ENCODE results near the gene TMEM163. TPM values are rescaled to one million over a fixed set of nuclear protein-coding genes. Genes with fewer than 3 reads are reported as not detected.

TMEM163 gene
- total RNA-seq, 6 experiments from 2014 or later: not detected

DNA sequence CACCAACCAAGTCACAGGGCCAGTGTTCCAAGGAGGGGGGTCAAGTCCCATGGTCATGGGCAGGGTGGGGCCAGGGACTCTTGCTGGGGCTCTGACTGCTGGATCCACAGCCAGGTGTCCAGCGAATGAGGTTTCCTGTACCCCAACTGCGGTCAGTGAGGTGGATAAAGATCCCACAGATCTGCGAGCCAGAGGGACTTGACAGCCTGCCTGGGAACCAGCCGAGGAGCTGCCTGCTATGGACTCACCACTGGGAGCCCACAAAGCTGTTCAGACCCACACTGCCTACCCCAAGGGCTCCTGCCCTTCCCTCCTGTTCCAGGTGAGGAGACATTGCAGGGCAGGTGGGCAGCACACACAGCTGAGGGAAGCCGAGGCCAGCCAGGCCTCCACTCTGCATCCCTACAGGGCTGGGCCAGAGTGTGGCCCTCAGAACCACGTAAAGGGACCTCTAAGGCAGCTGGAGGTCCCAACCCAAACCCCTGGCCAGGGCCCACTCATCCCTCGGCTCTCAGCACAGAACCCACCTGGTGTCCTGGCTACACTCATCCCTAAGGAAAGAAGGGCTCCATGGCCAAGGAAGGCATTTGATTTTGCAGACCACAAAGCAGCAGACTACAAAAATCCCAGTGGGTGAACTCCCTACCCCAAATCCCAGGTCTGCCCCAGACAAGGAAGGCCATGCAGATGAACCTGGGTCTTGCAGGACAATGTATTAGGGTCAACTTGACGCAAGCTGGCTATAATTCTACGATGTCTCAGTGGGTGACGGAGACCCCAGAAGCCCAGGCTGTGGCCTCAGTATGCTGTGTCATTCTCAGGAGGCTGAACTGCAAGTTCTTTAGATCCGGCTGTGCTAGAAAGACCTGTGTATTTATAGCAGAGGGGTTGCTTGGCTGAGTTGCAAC is 255.8 kb downstream of the TMEM163 start:
- H3K27ac Mint-ChIP-seq: no peak overlapping the region
- TF ChIP-seq CTCF (IDR thresholded peaks at IDR 0.05): no peak
- H3K27me3 Mint-ChIP-seq (ENCODE audit: insufficient read depth): peaks cover 36% of the 10 kb centered on the region
- H3K9me3 Mint-ChIP-seq: no peaks in the 10 kb centered on the region
- DNase-seq: no peak
- H3K4me1 Mint-ChIP-seq (ENCODE audit: low read depth): peaks cover 8% of the 10 kb centered on the region
- no peaks in the 10 kb centered on the region for H3K36me3 Mint-ChIP-seq (ENCODE audit: low read depth)
- H3K4me3 Mint-ChIP-seq: no peak overlapping the region

GRCh38 chr2:134462275-134462674 is 256.5 kb downstream of the TMEM163 start:
- Mint-ChIP-seq H3K27ac (no peak overlapping the region), H3K4me1 (ENCODE audit: low read depth) (peaks cover 8% of the 10 kb centered on the region), H3K36me3 (ENCODE audit: low read depth) (no peaks in the 10 kb centered on the region), H3K9me3 (no peaks in the 10 kb centered on the region), H3K4me3 (no peak overlapping the region), H3K27me3 (ENCODE audit: insufficient read depth) (peaks cover 36% of the 10 kb centered on the region)
- no peak for DNase-seq
- TF ChIP-seq CTCF (IDR thresholded peaks at IDR 0.05): no peak

- no peak for TF ChIP-seq CTCF (IDR thresholded peaks at IDR 0.05)
- peaks cover 36% of the 10 kb centered on the region for H3K27me3 Mint-ChIP-seq (ENCODE audit: insufficient read depth)
- no peaks in the 10 kb centered on the region for H3K36me3 Mint-ChIP-seq (ENCODE audit: low read depth)
- peaks cover 8% of the 10 kb centered on the region for H3K4me1 Mint-ChIP-seq (ENCODE audit: low read depth)
- no peak overlapping the region for H3K27ac Mint-ChIP-seq
- no peaks in the 10 kb centered on the region for H3K9me3 Mint-ChIP-seq
- DNase-seq: peak; percentile 24
- no peak overlapping the region for H3K4me3 Mint-ChIP-seq
These were observed 257.3 kb downstream of the TMEM163 start for GRCh38 chr2:134461511-134461910.

GRCh38 chr2:134460583-134460998 is 258.2 kb downstream of the TMEM163 start:
- H3K27me3 Mint-ChIP-seq (ENCODE audit: insufficient read depth): peaks cover 29% of the 10 kb centered on the region
- H3K36me3 Mint-ChIP-seq (ENCODE audit: low read depth): no peaks in the 10 kb centered on the region; the same call in 1 of the 2 replicates
- peaks cover 8% of the 10 kb centered on the region for H3K4me1 Mint-ChIP-seq (ENCODE audit: low read depth)
- DNase-seq: peak; percentile 50
- no peaks in the 10 kb centered on the region for H3K9me3 Mint-ChIP-seq
- no peak overlapping the region for H3K4me3 Mint-ChIP-seq
- H3K27ac Mint-ChIP-seq: no peak overlapping the region
- peak; percentile 78 for TF ChIP-seq CTCF (IDR thresholded peaks at IDR 0.05)

- H3K27me3 Mint-ChIP-seq (ENCODE audit: insufficient read depth): peaks cover 24% of the 10 kb centered on the region
- peaks cover 8% of the 10 kb centered on the region for H3K4me1 Mint-ChIP-seq (ENCODE audit: low read depth)
- no peak overlapping the region for H3K4me3 Mint-ChIP-seq
- no peak for TF ChIP-seq CTCF (IDR thresholded peaks at IDR 0.05)
- no peak overlapping the region for H3K27ac Mint-ChIP-seq
- H3K9me3 Mint-ChIP-seq: no peaks in the 10 kb centered on the region
- no peak for DNase-seq
- H3K36me3 Mint-ChIP-seq (ENCODE audit: low read depth): no peaks in the 10 kb centered on the region; the same call in 1 of the 2 replicates
These were observed 258.9 kb downstream of the TMEM163 start for GRCh38 chr2:134459706-134460406.

All from HFFc6 (cell line).